NCI-H226 (cell line): ENCODE measurements around the gene ANKS1A.
A peak's percentile ranks its signal among the peaks of the same experiment; 100 is the strongest.
"Not testable (repeated sequence)": the region's sequence is repeated elsewhere in the genome, so short reads cannot be mapped to it uniquely, and the experiment has no call there.

Experiments
- DNase-seq: peaks from one replicate; pipeline ENCODE4 v3.0.0-alpha.2; 2015

The ANKS1A gene

DNA sequence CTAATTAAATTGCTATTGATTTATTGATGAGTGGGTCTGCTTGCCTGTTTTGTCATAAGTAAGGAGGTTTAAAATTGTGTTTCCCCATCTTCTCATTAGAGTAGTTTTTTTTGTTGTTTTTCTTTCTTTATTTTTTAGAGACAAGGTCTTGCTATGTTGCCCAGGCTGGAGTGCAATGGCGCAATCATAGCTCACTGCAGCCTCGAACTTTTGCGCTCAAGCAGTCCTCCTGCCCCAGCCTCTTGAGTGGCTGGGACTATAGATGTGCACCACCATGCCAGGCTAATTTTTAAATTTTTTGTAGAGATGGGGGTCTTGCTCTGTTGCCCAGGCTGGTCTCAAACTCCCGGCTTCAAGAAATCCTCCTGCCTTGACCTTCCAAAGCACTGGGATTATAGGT, 31.0 kb downstream of the ANKS1A start:
- no peak for DNase-seq

DNA sequence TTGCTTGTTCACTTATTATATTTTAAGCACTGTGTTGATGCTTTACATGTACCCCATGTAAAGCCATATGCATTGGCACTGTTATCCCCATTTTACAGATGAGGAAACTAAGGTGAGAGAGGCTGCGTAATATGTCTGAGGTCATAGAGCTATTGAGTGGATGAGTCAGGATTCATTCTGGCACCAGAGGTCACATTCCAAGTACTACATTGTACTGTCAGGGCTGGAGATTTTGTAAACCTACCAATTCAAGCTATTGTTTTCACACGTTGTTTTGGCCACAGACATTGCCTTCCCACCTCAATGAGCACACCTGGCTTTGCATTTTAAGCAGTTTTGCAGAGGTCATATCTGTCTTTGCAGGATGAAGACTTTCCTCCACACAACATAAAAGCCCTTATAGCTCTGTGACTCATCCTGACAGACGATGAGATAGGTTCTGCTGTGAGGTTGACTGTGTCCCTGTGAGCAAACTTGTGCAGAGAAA, 33.2 kb downstream of the ANKS1A start:
- peak; percentile 37 for DNase-seq

DNA sequence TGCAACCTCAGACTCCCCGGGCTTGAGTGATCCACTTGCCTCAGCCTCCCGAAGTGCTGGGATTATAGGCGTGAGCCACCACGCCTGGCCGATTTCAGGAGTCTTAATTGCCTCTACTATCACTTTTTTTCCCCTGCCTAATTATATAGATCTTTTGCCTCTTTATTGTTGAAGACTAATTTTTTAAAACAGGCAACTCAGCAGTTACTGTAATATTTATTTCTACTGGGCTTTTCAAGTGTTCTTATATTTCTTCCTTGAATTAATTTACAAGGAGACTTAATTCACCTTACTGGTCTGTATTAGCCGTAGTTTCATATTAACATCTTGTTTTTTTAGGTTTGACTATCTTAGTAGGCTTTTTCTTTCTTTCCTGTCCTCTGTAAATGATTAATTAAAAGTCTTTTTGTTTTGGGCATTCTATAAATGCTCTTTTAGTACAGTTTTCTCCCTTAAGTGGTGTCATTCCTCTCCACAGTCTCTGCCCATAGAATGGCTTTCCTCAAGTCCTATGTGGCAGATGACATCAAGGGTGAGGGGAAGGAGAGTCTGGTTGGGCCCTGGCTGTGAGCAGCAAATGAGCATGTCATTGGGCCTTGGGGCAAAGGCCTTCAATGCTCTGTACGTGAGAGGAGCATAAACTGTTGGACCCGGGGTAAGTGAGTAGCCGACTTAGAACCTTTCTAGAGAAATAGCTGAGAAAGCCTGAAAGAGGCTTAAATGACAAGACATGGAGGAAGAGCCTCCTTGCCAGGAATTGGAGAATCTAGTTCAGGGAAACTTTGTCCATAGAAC, 36.0 kb downstream of the ANKS1A start:
- DNase-seq: no peak

DNA sequence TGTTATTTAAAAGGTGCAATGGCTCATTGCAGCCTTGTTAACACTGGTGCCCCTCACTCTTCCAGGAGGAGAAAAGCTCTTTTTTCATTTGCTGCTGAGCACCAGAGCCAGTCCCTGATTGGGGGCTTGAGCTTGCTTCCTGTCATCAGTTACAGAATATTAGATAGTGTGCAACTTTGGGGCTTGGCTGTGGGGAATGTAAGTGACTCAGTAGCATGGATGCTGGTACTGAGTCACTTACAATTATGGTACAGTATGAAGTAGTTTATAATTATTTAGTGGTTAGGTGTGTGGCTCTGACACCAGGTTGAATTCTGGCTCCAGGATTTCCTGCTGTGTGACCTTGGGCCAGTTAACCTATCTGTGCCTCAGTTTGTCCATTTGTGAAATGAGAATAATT, 37.6 kb downstream of the ANKS1A start:
- peak; percentile 20 for DNase-seq

DNA sequence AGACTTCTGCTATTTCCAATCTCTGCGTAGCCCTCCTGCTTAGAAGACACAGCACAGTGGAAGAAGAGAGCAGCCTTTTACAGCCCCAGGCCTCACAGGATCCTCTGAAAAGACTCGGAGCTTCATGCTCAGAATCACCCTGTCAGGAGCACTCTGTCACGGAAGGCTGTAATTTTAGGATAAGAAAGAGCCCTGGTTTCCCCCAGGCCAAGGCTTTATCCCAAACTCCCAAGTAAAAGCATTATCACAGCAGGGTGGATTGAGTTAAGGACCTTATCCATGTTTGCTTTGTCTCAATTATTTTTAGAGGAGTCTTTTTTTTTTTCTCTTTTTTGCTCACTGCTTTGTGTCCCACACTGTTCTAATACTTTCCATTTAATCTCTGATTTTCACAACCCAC, 39.2 kb downstream of the ANKS1A start:
- no peak for DNase-seq

DNA sequence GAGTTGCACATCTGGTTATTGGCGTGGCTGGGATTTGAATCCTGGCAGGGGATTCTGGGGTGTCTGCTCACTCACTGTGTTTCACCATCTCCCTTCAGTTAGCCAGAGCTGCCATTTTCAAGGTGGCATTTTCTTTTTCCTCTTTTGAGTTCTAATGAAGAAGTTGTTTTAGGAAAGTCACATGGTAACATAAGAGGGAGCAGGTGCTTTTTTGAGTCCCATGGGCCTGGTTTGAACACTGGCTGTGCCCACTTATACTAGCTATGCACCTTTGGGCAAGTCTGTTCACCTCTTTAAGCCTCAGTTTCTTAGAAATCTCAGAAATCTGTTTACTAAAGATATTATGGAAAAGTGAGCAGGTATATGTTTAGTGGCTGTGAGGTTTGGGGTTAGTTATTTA, 39.6 kb downstream of the ANKS1A start:
- no peak for DNase-seq

DNA sequence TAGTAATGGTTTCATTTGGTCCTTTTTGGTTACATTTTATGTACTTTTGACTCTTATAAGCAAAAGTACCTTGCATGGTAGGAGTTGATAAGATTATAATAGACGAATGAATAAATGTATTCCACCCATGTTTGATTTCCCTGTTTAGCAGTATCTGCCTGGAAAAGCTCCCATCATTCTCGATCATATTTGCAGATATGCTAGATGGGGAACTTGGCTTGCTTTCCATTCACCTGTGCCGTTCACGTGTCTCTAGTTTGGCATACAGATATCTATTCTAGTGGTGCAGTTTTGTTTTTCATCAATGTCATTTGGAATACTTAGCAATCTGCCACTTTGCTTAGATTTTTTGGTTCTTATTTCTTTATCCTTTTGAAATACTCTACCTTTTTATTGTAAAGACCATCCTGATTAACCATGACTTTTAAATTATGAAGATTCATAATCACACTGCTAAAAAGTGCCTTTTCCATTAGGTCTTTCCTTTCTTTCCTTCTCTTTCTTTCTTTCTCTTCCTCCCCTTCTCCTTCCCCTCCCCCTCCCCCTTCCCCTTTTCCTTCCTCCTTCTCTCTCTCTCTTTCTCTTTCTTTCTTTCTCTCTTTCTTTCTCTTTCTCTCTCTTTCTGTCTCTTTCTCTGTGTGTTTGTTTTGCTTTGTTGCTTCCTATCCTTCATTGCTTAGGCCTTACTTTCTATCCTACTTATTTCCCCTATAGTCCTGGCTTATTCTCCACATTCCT, 40.4 kb downstream of the ANKS1A start:
- no peak for DNase-seq

DNA sequence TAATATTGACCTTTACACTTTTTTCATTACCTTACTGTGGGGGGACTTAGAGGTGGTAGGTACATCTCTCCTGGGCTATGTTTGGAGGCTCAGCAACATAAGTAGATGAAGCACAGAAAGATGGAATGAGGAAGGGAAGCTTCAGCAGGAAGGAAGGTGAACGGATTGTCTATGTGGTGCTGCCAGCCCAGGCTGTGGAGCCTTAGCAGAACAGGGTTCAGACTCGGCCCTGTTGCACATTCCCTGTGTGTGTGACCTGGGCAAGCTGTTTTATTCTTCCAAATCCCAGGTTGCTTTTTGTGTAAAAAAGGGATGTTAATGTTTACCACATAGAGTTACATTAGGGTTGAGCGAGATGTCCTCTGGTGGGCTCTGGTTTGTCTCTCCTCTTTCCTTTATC, 41.2 kb downstream of the ANKS1A start:
- DNase-seq: no peak

DNA sequence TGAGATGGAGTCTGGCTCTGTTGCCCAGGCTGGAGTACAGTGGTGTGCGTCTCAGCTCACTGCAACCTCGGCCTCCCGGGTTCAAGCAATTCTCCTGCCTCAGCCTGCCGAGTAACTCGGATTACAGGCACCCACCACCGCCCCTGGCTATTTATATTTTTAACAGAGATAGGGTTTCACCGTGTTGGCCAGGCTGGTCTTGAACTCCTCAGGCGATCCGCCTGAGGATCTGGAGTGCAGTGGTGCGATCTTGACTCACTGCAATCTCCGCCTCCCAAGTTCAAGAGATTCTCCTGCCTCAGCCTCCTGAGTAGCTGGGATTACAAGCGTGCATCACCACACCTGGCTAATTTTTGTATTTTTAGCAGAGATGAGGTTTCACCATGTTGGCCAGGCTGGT, 43.1 kb downstream of the ANKS1A start:
- DNase-seq: not testable (repeated sequence)

DNA sequence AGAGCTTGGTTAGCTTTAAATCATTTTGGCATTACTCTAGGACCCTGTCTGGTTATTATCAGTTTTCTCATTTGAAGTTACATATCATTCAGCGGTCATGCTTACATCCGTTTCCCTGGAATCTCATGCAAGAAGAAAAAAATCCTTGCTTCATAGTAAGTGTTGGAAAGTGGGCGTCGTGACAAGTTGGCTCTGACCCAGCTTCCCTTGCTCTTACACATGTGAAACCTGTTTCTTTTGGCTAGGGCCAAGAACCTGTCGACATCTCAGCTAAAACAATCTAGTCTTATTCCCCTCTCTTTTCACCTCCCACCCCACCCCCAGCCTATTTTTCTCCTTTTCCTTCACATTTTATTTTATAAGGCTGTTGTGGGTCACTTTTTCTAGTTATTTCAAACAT, 45.5 kb downstream of the ANKS1A start:
- peak; percentile 76 for DNase-seq

DNA sequence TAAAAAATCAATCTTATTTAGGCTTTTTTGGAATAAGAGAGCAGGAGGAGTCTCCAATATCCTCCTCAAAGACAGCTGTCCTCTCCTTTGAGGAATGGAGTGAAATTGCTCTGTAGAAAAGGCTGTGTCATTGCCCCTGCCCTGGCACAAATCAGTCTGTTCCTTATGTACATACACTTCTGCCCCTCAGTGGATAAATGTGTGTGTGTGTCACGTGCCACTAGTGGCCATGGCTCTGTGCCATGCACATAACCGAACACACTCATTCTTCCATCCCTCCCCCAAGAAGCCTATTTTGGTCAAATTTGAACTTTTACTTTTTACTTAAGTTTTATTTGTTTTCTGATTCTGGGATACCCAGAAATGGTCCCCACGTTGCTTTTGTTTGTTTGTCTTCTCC, 49.2 kb downstream of the ANKS1A start:
- DNase-seq: no peak

DNA sequence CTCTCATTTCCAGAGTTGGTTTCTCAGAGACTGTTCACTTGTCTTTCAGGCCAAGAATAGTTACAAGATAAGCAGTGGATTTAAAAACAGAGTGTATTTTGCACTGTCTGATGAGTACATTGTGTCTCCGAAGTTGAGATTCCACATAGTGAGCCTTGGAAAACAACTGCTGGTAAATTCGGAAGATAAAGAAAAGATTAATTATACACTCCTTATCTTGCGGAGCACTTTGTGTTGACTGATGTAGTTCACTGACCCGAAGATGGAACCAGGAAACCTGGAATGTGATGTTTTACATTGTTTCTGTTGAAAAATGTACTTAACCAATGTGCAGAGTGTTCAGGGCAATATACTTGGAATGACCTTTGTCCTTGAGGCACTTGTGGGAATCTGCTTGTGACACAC, 51.0 kb downstream of the ANKS1A start:
- DNase-seq: no peak

DNA sequence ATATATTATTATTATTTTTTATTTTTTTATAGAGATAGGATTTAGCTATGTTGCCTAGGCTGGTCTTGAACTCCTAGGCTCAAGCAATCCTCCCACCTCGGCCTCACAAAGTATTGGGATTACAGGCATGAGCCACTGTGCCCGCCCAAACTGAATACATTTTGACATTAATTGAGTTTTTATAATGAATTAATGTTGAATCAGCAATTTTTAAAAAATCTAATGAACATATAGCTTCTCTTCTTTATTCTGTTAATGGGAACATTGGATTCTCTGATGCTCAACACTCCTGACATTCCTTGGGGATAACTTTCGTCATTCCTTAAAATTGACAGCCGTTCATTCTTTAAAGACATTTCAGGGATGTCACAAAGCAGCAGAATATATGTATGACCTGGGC, 52.4 kb downstream of the ANKS1A start:
- DNase-seq: no peak

DNA sequence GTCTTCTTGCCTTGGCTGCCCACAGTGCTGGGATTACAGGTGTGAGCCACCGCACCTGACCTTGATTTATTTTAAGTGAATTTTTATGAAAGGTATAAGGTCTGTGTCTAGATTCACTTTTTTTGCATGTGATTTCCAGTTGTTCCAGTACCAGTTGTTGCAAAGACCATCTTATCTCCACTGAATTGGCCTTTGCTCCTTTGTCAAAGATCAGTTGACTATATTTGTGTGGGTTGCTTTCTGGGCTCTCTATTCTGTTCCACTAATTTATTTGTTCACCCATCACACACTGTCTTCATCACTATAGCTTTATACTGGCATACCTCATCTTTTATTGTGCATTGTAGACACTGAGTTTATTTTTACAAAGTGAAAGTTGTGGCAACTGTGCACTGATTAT, 56.3 kb downstream of the ANKS1A start:
- DNase-seq: no peak

DNA sequence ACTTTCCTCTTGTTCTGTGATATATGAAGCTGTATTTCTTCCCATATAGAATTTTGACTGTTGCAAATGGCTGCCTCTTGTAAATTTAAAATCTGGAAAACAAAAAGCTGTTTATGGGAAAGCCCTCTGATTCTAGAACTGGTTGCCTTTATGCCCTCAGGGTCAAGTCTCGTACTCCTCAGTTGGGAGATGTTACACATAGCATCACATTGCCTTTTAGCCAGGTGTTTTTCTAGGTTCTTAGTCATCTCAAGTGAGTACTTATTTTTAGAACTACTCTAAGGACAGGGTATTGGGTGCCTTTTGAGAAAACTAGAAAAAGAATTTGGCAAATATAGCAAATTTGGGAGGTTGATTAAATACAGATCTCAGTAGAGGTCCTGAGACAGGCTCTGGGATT, 58.5 kb downstream of the ANKS1A start:
- no peak for DNase-seq

DNA sequence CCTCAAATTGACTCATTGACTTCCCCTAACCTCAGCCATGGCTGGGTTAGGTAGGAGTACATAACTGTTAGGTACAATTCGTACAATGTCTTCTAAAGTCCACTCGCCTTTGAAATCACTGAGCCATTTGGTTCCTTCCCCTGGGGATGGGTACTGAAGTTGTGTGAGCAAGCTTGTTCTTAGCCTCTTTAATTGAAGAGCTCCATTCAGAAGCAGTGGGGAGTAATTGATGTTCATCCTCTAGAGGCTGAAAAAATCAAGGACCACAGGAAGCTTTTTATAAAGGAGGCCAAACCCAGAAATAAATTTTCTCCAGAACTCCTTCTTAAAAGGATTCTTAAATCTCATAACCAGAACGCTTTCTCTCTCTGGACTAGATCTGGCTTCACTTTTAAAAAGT, 60.6 kb downstream of the ANKS1A start:
- DNase-seq: no peak

DNA sequence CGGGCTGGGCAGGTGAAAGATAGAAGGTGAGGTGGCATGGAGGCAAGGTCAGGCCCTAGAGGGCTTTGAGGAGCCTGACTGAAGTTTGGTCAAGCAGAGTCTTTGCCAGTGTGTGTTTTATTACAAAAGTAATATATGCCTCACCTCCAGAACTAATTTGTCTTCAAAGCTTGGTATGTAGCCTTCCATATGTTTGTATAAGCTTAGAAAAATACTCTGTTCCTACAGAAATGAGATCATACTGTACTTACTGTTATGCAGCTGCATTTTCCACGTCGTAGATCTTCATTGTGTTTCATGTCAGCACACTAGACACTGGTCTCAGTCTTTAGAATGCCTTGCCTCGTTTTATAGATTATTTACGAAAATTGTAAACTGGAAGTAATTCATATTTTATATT, 61.8 kb downstream of the ANKS1A start:
- no peak for DNase-seq

DNA sequence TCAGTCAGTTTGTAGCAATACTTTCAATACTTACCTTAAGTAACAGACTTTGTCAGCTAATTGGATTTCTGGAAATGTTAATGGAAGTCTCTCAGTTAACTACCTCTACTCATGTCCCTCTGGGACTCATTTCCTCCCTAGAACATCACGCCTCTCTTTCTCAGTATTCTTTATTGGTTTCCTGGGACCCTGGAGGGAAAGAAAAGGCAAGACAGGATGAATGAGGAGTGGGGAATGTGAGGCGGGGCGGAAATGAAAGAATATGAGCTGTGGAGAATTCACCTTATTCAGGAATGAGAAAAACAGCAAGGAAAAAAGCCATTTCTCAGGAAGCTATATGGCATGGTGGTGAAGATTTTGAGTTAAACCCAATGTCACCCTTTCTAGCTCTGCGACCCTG, 62.7 kb downstream of the ANKS1A start:
- DNase-seq: no peak

DNA sequence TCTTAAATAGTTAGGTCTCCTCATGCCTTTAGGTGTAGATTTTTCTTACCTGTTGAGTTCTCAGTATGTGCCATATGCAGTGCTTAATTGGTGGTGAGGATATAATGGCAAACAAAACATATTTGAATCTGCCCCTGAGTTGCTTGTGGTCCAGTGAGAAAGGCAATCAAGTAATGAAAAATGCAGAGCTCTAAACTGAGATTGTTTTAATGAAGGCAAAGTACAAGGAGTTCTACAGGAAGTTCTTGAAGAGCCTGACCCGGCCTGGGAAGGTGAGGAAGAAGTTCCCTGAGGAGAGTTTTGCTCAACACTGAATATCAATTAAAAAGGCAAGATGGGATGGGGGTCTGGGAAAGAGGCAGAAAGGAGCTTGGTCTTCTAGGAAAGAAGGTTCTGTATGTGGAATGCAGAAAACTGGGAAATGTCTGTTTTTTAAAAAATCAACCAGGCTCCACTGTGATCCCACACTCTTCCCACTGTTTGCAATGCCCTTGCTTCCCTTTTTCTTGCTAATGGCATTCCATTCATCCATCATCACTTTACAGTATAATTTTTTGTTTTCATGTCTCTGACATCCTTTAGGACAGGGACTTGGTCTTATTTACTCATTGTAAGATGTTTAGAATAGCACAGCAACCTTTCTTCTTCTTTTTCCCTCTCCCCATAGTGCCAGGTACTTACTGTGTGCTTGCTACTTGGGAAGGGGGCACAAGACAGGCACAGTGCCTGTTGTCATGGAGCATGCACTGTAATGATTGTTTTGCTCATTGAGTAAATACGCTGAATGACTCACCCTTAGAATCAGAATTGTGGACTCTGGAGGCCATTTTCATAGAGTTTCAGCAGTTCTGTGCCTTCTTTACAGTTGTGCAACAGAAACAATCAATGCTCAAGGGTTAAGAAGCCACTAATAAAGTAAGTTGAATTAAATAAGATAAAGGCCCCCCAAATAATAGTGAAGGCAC, 64.3 kb downstream of the ANKS1A start:
- no peak for DNase-seq

DNA sequence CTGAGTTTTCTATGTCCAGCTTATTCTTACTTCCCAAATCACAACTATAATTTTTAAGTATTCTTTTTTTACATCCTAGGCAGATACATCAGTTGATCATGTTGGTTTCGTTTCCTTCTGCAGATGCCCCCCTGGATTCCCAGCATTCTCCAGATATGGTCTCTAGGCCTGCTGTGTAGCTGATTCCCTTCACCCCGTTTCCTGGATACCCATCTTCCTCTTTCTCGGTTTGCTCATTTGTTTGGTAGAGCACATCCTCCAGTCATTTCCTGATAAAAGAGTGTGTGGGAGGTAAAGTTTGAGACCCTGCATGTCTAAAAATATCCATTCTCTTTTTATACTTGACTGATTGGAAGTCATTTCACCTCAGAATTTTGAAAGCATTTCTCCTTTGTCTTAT, 66.4 kb downstream of the ANKS1A start:
- DNase-seq: no peak

DNA sequence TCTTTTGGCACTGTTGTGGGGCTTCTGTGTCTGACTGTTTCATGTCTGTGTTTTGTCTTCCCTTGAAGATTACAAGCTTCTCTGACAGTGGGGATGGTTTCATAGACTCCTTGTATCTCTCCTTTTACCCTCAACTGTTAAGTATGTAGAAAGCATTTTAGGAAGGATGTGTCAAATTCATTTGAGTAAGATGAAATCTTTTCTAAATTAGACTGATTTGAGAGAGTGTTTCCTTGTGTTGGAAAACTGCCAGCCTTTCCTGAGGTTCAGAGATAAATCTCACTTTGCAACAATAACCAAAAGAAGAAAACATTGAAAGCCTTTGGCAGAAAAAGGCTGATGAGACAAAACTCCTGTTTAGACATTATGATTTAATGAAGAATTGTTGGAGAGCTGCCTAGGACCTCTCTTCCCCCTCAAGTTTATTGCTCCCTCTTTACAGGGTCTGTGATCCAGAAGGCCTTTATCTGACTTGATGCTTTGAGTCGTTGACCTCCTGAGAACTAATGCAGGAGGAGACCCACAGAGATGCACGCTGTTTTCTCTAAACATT, 68.3 kb downstream of the ANKS1A start:
- no peak for DNase-seq

DNA sequence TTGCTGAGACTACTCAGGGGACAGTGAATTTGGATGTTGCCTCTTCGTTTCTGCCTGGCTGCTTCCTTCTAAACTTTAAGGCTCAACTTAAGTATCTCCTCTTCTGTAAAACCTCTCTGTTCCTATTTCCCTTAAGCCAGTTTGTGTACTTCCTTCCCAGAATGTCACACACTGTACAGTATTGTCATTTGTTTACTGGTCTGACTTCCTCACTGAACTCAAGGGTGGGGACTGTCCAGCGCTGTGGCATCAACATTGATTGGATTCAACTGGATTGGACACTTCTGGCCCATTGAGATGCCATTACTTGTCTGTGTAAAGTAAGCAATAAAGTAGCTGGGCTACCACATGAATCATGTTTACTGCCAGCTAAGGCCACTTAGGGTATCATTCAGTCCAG, 69.7 kb downstream of the ANKS1A start:
- no peak for DNase-seq

DNA sequence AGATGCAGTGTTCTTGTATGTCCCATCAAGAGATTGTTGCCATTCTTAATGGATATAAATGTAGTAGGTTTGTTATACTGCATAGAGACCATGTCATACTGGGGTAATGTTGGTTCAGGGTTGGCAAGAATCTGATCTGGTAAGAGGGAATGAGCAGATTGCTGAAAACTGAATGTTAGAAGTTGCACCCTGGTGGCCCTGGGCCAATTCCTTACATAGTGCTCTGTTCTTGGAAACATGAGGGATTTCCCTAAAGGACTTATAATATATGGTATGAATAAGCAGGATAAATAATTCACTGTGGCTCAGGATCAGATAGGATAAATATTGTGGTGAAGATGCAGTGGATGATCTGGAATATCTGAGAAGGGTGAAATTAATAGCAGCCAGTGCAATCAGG, 70.2 kb downstream of the ANKS1A start:
- no peak for DNase-seq
